ENCODE data around the gene KDM4D.

DNA sequence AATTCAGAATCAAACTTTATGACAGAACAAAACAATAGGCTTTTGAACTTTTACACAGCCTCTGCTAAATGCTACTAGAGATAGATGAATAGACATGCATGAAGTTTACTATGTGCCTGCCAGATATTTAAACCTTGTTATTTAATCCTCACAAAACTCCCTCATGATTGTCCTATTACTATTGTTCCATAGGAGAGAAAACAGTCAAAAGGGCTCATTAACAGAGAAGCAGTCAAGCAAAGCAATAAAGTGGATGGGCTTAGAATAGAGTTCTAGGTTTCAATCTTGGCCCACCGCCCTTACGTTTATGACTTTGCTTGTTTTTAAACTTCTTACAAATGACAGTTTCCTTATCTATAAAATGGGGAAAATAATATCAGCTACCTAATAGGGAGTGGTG lies 13.0 kb upstream of the KDM4D start:
- TF ChIP-seq, protein P1, sequence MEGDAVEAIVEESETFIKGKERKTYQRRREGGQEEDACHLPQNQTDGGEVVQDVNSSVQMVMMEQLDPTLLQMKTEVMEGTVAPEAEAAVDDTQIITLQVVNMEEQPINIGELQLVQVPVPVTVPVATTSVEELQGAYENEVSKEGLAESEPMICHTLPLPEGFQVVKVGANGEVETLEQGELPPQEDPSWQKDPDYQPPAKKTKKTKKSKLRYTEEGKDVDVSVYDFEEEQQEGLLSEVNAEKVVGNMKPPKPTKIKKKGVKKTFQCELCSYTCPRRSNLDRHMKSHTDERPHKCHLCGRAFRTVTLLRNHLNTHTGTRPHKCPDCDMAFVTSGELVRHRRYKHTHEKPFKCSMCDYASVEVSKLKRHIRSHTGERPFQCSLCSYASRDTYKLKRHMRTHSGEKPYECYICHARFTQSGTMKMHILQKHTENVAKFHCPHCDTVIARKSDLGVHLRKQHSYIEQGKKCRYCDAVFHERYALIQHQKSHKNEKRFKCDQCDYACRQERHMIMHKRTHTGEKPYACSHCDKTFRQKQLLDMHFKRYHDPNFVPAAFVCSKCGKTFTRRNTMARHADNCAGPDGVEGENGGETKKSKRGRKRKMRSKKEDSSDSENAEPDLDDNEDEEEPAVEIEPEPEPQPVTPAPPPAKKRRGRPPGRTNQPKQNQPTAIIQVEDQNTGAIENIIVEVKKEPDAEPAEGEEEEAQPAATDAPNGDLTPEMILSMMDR (IDR thresholded peaks at IDR 0.05): no peak
- no peak for TF ChIP-seq ZNF121 (CRISPR knock-in tag; IDR thresholded peaks at IDR 0.05)
- no peak for TF ChIP-seq IRF2 (CRISPR knock-in tag; IDR thresholded peaks at IDR 0.05; ENCODE audit: borderline replicate concordance, low read depth)
- TF ChIP-seq ZBTB21 (CRISPR knock-in tag; IDR thresholded peaks at IDR 0.05; ENCODE audit: borderline replicate concordance): no peak
- no peak for TF ChIP-seq NFATC4 (CRISPR knock-in tag; IDR thresholded peaks at IDR 0.05)
